Measurements from ENCODE around the gene JARID2.
"Not testable (repeated sequence)": the region's sequence is repeated elsewhere in the genome, so short reads cannot be mapped to it uniquely, and the experiment has no call there.

The JARID2 gene

GRCh38 chr6:15530411-15530810 is 284.5 kb downstream of the JARID2 start:
- DNase-seq = no peak

GRCh38 chr6:15531973-15532372 is 286.1 kb downstream of the JARID2 start:
- no peak for DNase-seq

- DNase-seq = no peak
These were observed 287.6 kb downstream of the JARID2 start for GRCh38 chr6:15533379-15534026.

- no peak for DNase-seq
These were observed 289.1 kb downstream of the JARID2 start for GRCh38 chr6:15534974-15535373.

GRCh38 chr6:15535495-15536197 is 289.8 kb downstream of the JARID2 start:
- DNase-seq = no peak

GRCh38 chr6:15536198-15536955 is 290.5 kb downstream of the JARID2 start:
- DNase-seq = no peak

GRCh38 chr6:15538106-15538505 is 292.2 kb downstream of the JARID2 start:
- DNase-seq = no peak

- no peak for DNase-seq
These were observed 293.1 kb downstream of the JARID2 start for GRCh38 chr6:15538766-15539495.

- no peak for DNase-seq
These were observed 293.9 kb downstream of the JARID2 start for GRCh38 chr6:15539722-15540270.

GRCh38 chr6:15543332-15543917 is 297.6 kb downstream of the JARID2 start:
- not testable (repeated sequence) for DNase-seq

- DNase-seq = no peak
These were observed 298.5 kb downstream of the JARID2 start for GRCh38 chr6:15544321-15544900.

GRCh38 chr6:15546591-15546990 is 300.7 kb downstream of the JARID2 start:
- no peak for DNase-seq

GRCh38 chr6:15547400-15547799 is 301.5 kb downstream of the JARID2 start:
- no peak for DNase-seq

GRCh38 chr6:15549371-15549770 is 303.5 kb downstream of the JARID2 start:
- no peak for DNase-seq

GRCh38 chr6:15550546-15551123 is 304.8 kb downstream of the JARID2 start:
- DNase-seq = no peak

- DNase-seq = no peak
These were observed 305.4 kb downstream of the JARID2 start for GRCh38 chr6:15551262-15551661.

- no peak for DNase-seq
These were observed 305.9 kb downstream of the JARID2 start for GRCh38 chr6:15551798-15552197.

- no peak for DNase-seq
These were observed 307.2 kb downstream of the JARID2 start for GRCh38 chr6:15553031-15553430.

GRCh38 chr6:15553736-15554294 is 307.9 kb downstream of the JARID2 start:
- no peak for DNase-seq

- no peak for DNase-seq
These were observed 308.8 kb downstream of the JARID2 start for GRCh38 chr6:15554728-15555100.
